Naive B cell (primary cell): ENCODE results near the gene PPP1CC. TPM values are rescaled to one million over a fixed set of nuclear protein-coding genes. Genes with fewer than 3 reads are reported as not detected.
A peak's percentile ranks its signal among the peaks of the same experiment; 100 is the strongest.
"Not testable (repeated sequence)": the region's sequence is repeated elsewhere in the genome, so short reads cannot be mapped to it uniquely, and the experiment has no call there.

ENCODE experiments used
- ATAC-seq, 2 donors: fragments of 150-1000 bp; cut with Tn5 transposase; 2 replicates each; pipeline ENCODE4 v1.10.0; 2021; ENCODE audit warnings: low read depth in 2 of 2, mild to moderate bottlenecking in 2 of 2, moderate library complexity in 2 of 2
- DNase-seq: peaks from one replicate; pipeline ENCODE4 v3.0.0; 2022
- H3K27ac Mint-ChIP-seq, 6 donors: one replicate each; pipeline ENCODE4 v1.8.0; 2020 to 2022; ENCODE audit warnings: mild to moderate bottlenecking in 6 of 6, mixed read lengths in 6 of 6, moderate library complexity in 5 of 6, inconsistent platforms in 2 of 6
- H3K27me3 Mint-ChIP-seq, 3 donors: one replicate each; pipeline ENCODE4 v1.8.0; 2021 to 2022; ENCODE audit warnings: mixed read lengths in 3 of 3, mild to moderate bottlenecking in 1 of 3
- H3K36me3 Mint-ChIP-seq, 2 donors: one replicate each; pipeline ENCODE4 v1.8.0; 2020 to 2022; ENCODE audit warnings: mixed read lengths in 2 of 2, inconsistent platforms in 1 of 2, mild to moderate bottlenecking in 1 of 2
- H3K4me1 Mint-ChIP-seq, 3 donors: one replicate each; pipeline ENCODE4 v1.8.0; 2020 to 2022; ENCODE audit warnings: mixed read lengths in 3 of 3, inconsistent platforms in 1 of 3, mild to moderate bottlenecking in 1 of 3, moderate library complexity in 1 of 3
- H3K4me3 Mint-ChIP-seq, 8 donors: one replicate each; pipeline ENCODE4 v1.8.0; 2020 to 2022; ENCODE audit warnings: mild to moderate bottlenecking in 8 of 8, mixed read lengths in 8 of 8, moderate library complexity in 8 of 8, inconsistent platforms in 2 of 8
- H3K9me3 Mint-ChIP-seq, 7 donors: one replicate each; pipeline ENCODE4 v1.8.0; 2020 to 2022; ENCODE audit warnings: mixed read lengths in 7 of 7, mild to moderate bottlenecking in 5 of 7, inconsistent platforms in 2 of 7, moderate library complexity in 1 of 7
- polyA plus RNA-seq, 6 donors: library from polyadenylated mRNA; unstranded; fragments of 300-500 nt; fragmentation: Illumina TruSeq; gene quantifications; one replicate each; pipeline ENCODE4 v1.2.3, GENCODE V29; 2021; ENCODE audit warnings: low read depth in 6 of 6

Gene PPP1CC
- polyA plus RNA-seq, 6 donors from 2014 or later, result 198 to 315 (median 216) TPM

DNA sequence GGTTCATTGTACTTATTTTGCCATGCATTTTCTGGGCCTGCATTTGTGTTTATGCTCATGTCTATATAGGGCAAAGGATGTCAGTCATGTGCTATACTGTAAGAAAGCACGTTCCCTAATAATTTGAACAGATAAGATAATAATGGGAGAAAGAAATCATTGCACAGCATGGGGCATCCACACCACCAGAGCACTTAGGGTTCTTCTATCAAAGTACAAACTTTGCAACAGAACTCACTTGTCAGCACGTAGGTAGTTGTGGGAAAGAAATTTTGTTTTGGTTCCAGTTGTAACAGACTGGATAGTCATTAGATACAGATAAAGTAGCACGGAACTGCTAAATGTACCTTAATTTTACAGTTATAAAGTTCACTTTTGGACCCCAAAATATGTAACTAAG is 10.1 kb downstream of the PPP1CC start:
- Mint-ChIP-seq H3K4me1 (peaks cover 28 to 68% (median 44%) of the 10 kb centered on the region in 3 donors), H3K27ac (peak overlapping the region in 4 of 6 donors; percentile 47 to 89 (median 74)), H3K27me3 (no peaks in the 10 kb centered on the region), H3K36me3 (peaks cover under 1 to 14% of the 10 kb centered on the region in 2 donors), H3K4me3 (no peak overlapping the region), H3K9me3 (no peaks in the 10 kb centered on the region)
- ATAC-seq, result no peak
- no peak for DNase-seq

DNA sequence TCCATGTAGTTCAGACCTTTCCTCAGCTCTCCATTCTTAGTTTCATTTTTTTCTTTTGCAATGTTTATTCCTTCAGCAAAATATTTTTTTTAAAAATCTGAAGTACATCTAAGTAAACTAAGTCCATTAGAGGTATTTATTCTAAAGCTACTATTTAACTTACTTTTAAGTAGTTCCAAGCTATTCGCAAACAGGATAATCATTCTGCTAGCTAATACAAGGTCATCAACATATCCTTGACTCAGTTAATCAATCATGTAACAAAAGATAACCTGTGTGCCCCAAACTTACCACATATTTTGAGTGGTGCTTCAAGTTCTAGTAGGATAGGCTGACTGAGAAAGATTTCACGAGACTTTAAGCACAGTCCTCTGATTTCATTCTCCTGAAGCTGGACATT is 11.2 kb downstream of the PPP1CC start:
- no peaks in the 10 kb centered on the region for H3K9me3 Mint-ChIP-seq
- H3K4me3 Mint-ChIP-seq, result no peak overlapping the region
- DNase-seq, result no peak
- H3K4me1 Mint-ChIP-seq, result peaks cover 34 to 69% (median 51%) of the 10 kb centered on the region in 3 donors
- H3K36me3 Mint-ChIP-seq, result peaks cover 8 to 20% of the 10 kb centered on the region in 2 donors
- no peaks in the 10 kb centered on the region for H3K27me3 Mint-ChIP-seq
- H3K27ac Mint-ChIP-seq, result peak overlapping the region in 4 of 6 donors; percentile 39 to 73 (median 46)
- no peak for ATAC-seq

DNA sequence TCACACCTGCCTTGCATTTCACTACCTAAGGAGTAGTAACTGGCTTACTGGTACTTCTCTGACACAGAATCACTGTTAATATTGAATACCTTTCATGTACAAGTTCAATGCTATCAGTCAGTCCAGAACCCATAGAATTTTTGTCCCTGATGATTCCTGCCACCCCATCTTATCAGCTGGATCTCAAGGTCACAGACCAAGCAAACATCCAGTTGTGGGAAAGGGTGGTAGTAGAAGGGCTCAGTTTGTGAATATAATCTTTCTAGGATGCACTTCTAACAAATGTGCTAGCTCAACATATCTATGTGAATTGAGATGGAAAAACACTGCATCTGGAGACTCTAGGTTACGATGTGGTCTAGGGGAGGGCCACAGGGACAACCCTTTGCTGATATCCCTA is 14.1 kb downstream of the PPP1CC start:
- ATAC-seq (no peak), DNase-seq (no peak)
- peak overlapping the region in 5 of 6 donors; percentile 41 to 90 (median 43) for H3K27ac Mint-ChIP-seq
- peaks cover 35 to 61% (median 46%) of the 10 kb centered on the region in 3 donors for H3K4me1 Mint-ChIP-seq
- H3K27me3 Mint-ChIP-seq, result no peaks in the 10 kb centered on the region
- peaks cover 16 to 28% of the 10 kb centered on the region in 2 donors for H3K36me3 Mint-ChIP-seq
- no peak overlapping the region for H3K4me3 Mint-ChIP-seq
- no peaks in the 10 kb centered on the region for H3K9me3 Mint-ChIP-seq

DNA sequence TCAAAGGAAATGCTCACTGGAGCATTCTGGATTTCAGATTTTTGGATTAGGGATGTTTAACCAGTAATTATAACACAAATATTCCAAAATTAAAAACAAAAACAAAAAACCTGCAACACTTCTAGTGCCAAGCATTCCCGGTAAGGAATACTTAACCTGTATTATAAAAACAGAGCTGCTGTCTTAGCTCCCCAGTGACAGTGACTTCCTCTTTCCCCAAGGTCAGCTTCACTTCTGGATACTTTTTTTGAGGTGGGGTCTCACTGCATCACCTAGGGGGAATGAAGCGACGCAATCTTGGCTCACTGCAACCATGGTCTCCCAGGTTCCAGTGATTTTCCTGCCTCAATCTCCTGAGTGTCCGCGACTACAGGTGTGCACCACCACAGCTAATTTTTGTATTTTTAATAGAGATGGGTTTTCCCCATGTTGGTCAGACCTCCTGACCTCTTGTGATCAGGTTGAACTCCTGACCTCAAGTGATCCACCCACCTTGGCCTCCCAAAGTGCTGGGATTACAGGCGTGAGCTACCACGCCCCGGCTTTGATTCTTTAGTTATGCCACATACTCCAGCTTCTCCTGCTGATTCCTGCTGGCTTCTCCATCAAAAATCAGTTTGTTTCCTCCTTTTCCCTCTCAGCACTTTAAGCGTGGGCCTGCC is 15.9 kb downstream of the PPP1CC start:
- peaks cover 28 to 46% (median 28%) of the 10 kb centered on the region in 3 donors for H3K4me1 Mint-ChIP-seq
- DNase-seq (no peak), ATAC-seq (no peak)
- no peaks in the 10 kb centered on the region for H3K9me3 Mint-ChIP-seq
- H3K36me3 Mint-ChIP-seq, result peaks cover 16 to 26% of the 10 kb centered on the region in 2 donors
- H3K27ac Mint-ChIP-seq, result peak overlapping the region in 5 of 6 donors; percentile 52 to 95 (median 90)
- no peaks in the 10 kb centered on the region for H3K27me3 Mint-ChIP-seq
- peak overlapping the region in 3 of 8 donors; percentile 37 to 87 (median 53) for H3K4me3 Mint-ChIP-seq

DNA sequence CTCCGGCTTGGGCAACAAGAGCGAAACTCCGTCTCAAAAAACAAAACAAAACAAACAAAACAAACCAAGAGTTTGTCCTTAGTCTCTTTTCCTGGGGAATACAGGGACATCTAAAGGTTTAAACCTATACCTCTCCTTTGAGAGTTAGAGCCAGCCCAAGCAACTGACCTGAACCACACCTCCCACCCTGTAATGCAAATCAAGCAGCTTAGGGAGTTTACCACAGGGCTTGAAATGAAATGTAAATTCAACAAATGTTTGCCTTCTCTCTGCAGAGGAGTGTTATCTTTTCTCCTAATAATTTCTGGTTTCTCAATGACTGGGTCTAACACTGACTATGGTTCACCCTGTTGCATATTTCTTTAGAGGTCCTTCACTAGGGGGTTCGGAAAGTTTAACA is 16.7 kb downstream of the PPP1CC start:
- Mint-ChIP-seq H3K4me1 (peaks cover 21 to 39% (median 21%) of the 10 kb centered on the region in 3 donors), H3K36me3 (peaks cover 16 to 27% of the 10 kb centered on the region in 2 donors), H3K9me3 (no peaks in the 10 kb centered on the region), H3K27ac (peak overlapping the region in 3 of 6 donors; percentile 70 to 95 (median 84)), H3K27me3 (no peaks in the 10 kb centered on the region), H3K4me3 (peak overlapping the region in 2 of 8 donors; percentile 29 to 51)
- DNase-seq (no peak), ATAC-seq (no peak)

DNA sequence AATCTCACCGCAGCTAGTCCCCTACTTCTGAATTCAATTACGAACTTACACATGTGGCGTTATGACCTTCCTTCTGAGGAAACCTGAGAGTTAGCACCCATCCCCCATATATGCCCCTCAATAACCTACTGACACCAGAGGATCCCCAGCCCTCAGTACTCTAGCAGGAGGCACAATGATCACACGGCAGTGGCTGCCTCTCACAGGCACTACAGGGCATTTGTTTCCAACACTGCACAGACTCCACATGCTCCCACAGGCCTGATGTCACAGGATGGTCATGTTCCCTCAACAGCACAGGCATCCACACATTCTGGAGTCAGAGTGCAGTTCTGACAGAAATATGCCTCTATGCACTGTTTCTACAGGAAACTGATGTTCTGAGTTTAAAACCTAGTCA is 17.4 kb downstream of the PPP1CC start:
- no peaks in the 10 kb centered on the region for H3K9me3 Mint-ChIP-seq
- H3K4me3 Mint-ChIP-seq, result no peak overlapping the region
- H3K4me1 Mint-ChIP-seq, result peaks cover 19 to 36% (median 20%) of the 10 kb centered on the region in 3 donors
- H3K27ac Mint-ChIP-seq, result peak overlapping the region in 4 of 6 donors; percentile 31 to 76 (median 60)
- H3K36me3 Mint-ChIP-seq, result peaks cover 16 to 31% of the 10 kb centered on the region in 2 donors
- no peaks in the 10 kb centered on the region for H3K27me3 Mint-ChIP-seq
- no peak for DNase-seq
- no peak for ATAC-seq

DNA sequence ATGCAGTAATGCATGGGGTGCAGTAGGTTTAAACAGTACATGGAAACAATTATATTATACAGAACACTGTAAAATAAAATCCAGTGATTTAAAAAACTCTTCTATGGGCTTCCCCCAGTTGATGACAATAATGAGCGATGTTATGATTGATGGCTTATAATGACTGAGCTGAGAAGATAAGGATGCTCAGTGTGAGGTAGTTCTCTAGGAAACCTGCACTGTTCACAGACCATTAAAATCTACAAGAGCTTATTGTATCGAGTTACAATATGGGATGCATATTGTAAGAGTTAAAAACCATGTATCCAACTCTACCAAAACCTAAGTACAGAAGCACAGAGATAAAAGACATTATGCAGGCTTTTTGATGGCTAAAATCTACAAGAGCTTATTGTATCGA is 19.8 kb downstream of the PPP1CC start:
- not testable (repeated sequence) for H3K27ac Mint-ChIP-seq, H3K27me3 Mint-ChIP-seq, ATAC-seq, DNase-seq, H3K4me3 Mint-ChIP-seq, H3K9me3 Mint-ChIP-seq
- Mint-ChIP-seq H3K4me1 (peaks cover 26 to 43% (median 35%) of the 10 kb centered on the region in 3 donors), H3K36me3 (peaks cover 16 to 41% of the 10 kb centered on the region in 2 donors)

DNA sequence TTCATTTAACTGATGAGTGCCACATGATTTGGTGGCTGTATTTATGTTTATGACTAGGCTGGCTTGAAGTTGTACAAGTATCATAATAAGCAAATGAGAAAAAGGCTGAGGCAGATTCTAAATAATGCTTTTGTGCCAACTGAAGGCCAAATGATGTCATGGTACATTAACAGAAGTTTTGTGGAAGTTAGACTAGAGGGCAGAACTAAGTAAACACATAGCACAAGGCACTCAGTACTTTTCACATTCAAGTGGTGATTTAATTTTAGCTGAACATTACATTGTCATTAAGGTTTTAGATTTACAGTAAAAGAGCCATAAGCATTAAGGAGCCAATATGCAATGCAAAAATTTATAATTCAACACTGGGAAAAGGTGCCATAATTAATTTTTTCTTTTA is 21.1 kb downstream of the PPP1CC start:
- H3K36me3 Mint-ChIP-seq, result peaks cover 7 to 34% of the 10 kb centered on the region in 2 donors
- H3K27ac Mint-ChIP-seq, result peak overlapping the region in 2 of 6 donors; percentile 60 to 84

DNA sequence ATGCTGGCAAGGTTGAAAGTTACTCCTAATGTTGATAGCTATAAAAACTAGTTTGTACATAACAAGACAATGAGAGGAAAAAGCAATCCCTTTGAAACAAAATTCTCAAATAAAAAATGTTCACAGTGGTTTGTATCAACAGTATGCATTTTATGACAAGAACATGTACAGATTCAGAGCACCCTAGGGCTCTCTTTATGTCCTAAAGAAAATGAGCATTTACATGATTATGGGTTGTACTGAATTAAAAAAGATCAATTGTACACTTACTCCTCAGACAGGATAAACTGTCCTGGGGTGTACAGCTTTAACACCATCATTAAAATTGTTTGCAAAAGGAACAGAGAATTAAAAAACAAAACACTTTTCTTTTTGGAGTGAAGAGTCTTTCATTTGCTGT is 22.2 kb downstream of the PPP1CC start:
- peak overlapping the region in 4 of 6 donors; percentile 1 to 84 (median 42) for H3K27ac Mint-ChIP-seq
- H3K36me3 Mint-ChIP-seq, result peaks cover 7 to 34% of the 10 kb centered on the region in 2 donors
- no peak for ATAC-seq

More for the DNA sequence above, 21.1 kb downstream of the PPP1CC start:
- Mint-ChIP-seq H3K9me3 (no peaks in the 10 kb centered on the region), H3K4me1 (peaks cover 22 to 37% (median 33%) of the 10 kb centered on the region in 3 donors), H3K4me3 (no peak overlapping the region), H3K27me3 (no peaks in the 10 kb centered on the region)
- ATAC-seq (no peak), DNase-seq (no peak)

DNA sequence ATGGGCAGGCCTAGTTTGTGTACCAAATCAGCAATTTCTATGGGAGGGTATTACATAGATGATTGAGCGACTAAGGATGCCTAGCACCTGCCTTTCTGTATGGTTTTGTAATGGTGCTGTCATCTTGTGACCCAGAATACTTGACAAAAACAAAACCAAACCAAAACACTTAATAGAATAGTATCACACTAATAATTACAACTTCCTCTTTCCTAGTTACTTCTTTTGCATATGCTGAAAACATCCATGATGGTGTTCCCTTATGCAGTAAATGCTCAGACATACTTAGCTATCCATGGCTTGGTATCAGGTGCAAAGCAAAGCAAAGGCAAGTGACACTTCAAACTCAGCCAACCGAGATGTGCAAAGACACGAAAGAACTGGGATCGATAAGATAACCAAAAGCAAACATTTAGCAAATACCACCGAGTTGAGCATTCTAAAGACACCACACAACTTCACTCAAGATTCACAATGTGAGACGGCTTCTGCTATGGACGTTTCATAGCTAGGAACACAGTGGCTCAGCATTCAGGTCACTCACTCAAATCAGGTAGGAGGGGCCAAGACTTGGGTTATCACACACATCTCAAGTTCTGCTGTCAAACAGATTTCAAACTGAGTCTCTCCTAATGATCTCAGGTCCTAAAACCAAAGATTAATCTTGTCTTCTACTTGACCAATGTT is 24.3 kb downstream of the PPP1CC start:
- H3K27me3 Mint-ChIP-seq, result no peaks in the 10 kb centered on the region
- peak overlapping the region; percentile 81 to 96 (median 88) for H3K27ac Mint-ChIP-seq
- DNase-seq (peak; percentile 45), ATAC-seq (peak; percentile 89)
- H3K4me3 Mint-ChIP-seq, result peak overlapping the region in 2 of 8 donors; percentile 4 to 56
- peaks cover 0 to 25% of the 10 kb centered on the region in 2 donors for H3K36me3 Mint-ChIP-seq
- H3K4me1 Mint-ChIP-seq, result peaks cover 16 to 26% (median 22%) of the 10 kb centered on the region in 3 donors
- H3K9me3 Mint-ChIP-seq, result no peaks in the 10 kb centered on the region

More for the DNA sequence above, 22.2 kb downstream of the PPP1CC start:
- DNase-seq, result no peak
- no peaks in the 10 kb centered on the region for H3K9me3 Mint-ChIP-seq
- H3K4me3 Mint-ChIP-seq, result no peak overlapping the region
- H3K4me1 Mint-ChIP-seq, result peaks cover 16 to 32% (median 27%) of the 10 kb centered on the region in 3 donors
- no peaks in the 10 kb centered on the region for H3K27me3 Mint-ChIP-seq

DNA sequence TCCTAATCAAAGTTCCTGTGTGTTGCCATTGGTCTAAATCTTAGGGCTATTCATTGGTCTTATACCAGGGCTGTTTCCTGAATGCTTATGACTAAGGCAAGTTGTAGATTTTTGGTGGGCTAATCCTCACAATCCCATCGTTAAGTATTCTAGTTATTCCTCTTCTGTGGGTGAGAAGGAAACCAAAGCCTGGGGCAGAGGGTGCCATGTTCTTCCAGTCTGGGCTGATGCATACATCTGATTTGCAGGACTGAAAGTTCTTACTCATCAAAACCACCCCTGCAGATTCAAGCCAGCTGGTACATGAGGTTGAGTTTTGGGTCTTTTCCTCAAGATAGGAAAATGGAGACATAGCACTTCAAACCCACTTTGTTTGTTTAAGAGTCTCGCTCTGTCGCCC is 25.7 kb downstream of the PPP1CC start:
- Mint-ChIP-seq H3K9me3 (no peaks in the 10 kb centered on the region), H3K4me1 (peaks cover 16 to 26% (median 22%) of the 10 kb centered on the region in 3 donors), H3K27me3 (no peaks in the 10 kb centered on the region), H3K36me3 (peaks cover 0 to 25% of the 10 kb centered on the region in 2 donors), H3K27ac (peak overlapping the region; percentile 84 to 96 (median 88)), H3K4me3 (peak overlapping the region in 1 of 8 donors; percentile 41)
- DNase-seq, result no peak
- ATAC-seq, result no peak

DNA sequence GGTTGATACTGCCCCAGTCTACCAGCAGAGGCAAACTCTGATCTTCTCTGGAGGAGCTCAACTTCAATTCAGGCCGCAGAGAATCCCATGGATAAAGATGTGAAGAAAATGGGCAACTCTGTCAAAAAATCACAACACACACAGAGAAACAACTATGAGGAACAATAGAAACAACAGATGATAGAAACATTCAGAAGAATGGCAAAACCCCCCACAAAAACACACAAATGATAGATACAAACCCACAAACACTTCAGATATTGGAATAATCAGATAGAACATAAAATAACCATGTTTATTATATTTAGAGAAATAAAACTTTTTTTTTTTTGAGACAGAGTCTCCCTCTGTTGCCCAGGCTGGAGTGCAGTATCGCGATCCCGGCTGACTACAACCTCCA is 33.8 kb downstream of the PPP1CC start:
- no peak for DNase-seq
- Mint-ChIP-seq H3K4me1 (peaks cover 4 to 17% (median 7%) of the 10 kb centered on the region in 3 donors), H3K9me3 (no peaks in the 10 kb centered on the region), H3K4me3 (no peak overlapping the region), H3K27me3 (no peaks in the 10 kb centered on the region), H3K27ac (peak overlapping the region in 3 of 6 donors; percentile 12 to 42 (median 16)), H3K36me3 (no peaks in the 10 kb centered on the region)
- ATAC-seq, result no peak

DNA sequence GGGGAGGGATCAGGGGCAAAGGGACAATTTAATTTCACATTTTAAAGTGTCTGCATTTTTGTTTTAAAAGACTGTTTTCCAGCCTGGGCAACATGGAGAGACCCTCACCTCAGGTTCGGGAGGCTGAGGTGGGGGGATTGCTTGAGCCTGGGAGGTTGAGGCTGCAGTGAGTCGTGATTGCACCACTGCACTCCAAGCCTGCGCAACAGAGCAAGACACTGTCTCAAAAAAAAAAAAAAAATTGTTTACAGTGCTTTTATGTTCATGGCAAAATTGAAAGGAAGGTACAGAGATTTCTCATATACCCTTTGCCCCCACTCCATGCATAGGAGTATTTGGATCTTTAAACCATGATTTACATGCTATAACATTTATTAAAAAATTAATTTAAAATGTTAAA is 37.4 kb downstream of the PPP1CC start:
- peaks cover 4 to 17% (median 9%) of the 10 kb centered on the region in 3 donors for H3K4me1 Mint-ChIP-seq
- no peaks in the 10 kb centered on the region for H3K36me3 Mint-ChIP-seq
- no peaks in the 10 kb centered on the region for H3K9me3 Mint-ChIP-seq
- H3K4me3 Mint-ChIP-seq, result no peak overlapping the region
- ATAC-seq, result no peak
- no peaks in the 10 kb centered on the region for H3K27me3 Mint-ChIP-seq
- DNase-seq, result no peak
- peak overlapping the region in 1 of 6 donors; percentile 44 for H3K27ac Mint-ChIP-seq
